GM19468 (cell line): ENCODE measurements around the gene ZNF384.

ENCODE experiments used
- ATAC-seq: cut with Tn5 transposase; IDR thresholded peaks from one replicate; pipeline ENCODE4 v1.9.1; 2021; ENCODE audit warnings: mild to moderate bottlenecking, moderate library complexity, moderate number of reproducible peaks; ENCODE audit not compliant: unreplicated experiment; ENCODE audit errors: extremely low read depth

ZNF384 gene

GRCh38 chr12:6631549-6631961, 57.6 kb downstream of the ZNF384 start:
- ATAC-seq, result no peak

GRCh38 chr12:6630736-6631135, 58.4 kb downstream of the ZNF384 start:
- no peak for ATAC-seq

DNA sequence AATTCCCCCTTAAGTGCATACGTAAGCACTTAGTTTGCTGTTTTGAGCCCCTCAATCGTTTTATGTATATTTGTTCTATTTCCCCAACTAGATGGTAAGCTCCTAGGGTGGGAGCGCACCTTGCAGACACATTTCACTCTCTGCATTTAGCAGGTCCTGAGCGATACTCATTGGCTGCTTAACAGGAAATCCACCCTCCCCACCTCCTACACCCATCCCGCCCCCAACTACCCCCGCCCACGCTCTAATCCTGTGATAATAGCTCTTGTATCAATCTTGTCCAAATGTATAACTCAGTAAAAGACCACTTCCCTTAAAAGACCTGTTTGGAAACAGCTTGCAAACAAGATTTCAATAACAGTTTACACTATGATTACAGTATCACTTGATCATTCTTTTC, 61.6 kb downstream of the ZNF384 start:
- ATAC-seq, result no peak

DNA sequence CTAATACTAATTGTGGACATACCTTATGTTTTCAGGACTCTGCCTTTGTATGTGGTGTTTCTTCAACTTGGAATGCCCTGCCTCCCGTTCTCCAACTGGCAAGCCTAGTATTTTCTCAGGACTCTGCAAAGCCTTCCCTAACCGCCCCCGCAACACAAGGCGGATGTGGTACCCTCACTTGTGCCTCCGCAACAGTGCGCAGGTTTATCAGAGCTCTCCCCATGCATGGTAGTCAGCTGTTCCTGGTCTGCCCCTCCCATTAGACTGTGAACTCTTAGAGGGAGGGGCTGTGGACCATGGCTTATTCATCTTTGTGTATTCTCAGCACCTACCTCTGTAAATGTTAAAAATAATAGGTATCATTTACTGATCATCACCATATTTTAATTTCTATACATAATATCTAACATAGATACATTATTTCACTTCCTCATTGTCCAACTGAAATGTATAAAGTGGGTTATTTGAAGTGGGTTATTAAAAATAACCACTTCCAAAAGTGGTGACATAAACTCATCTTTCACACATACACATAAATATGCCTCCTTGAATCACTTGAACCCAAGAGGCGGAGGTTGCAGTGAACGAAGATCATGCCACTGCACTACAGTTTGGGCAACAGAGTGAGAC, 62.4 kb downstream of the ZNF384 start:
- ATAC-seq, result no peak

DNA sequence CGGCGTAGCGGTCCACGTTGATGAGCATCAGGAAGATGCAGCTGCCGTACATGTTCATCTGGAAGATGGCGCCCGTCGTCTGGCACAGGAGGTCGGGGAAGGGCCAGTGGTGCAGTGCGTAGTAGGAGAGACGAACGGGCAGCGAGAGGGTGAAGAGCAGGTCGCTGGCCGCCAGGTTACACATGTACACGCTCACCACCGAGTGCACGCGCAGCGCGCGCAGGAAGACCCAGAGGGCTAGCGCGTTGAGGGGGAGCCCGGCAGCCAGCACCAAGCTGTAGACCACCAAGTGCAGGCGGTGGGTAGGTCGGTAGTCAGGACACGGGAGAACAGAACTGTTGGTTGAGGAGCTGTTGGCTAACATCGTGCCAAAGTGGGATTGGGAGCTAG, 68.3 kb downstream of the ZNF384 start:
- ATAC-seq, result no peak

- ATAC-seq, result no peak
Observed at GRCh38 chr12:6620137-6620884, 68.9 kb downstream of the ZNF384 start.

GRCh38 chr12:6618483-6619225, 70.5 kb downstream of the ZNF384 start:
- ATAC-seq, result no peak
